ENCODE results near the gene PLD3.

DNA sequence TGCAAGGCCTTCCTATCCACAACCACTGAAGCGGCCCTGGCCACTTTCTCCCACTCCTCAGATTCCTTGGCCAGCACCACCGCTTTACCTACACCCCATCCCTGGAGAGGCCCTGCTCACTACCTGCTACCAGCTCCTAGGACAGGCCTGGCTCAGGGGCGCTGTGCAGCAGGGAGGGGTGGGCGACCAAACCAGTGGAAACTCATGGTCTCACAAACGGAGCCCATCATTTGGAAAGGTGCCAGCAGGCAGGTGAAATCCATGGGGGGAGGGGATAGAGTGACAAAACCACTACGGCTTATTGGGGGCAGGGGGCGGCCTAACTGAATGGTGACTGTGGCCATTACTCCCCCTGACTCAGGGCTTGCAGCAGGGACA is 27.9 kb upstream of the PLD3 start:
- TF ChIP-seq, protein P1, sequence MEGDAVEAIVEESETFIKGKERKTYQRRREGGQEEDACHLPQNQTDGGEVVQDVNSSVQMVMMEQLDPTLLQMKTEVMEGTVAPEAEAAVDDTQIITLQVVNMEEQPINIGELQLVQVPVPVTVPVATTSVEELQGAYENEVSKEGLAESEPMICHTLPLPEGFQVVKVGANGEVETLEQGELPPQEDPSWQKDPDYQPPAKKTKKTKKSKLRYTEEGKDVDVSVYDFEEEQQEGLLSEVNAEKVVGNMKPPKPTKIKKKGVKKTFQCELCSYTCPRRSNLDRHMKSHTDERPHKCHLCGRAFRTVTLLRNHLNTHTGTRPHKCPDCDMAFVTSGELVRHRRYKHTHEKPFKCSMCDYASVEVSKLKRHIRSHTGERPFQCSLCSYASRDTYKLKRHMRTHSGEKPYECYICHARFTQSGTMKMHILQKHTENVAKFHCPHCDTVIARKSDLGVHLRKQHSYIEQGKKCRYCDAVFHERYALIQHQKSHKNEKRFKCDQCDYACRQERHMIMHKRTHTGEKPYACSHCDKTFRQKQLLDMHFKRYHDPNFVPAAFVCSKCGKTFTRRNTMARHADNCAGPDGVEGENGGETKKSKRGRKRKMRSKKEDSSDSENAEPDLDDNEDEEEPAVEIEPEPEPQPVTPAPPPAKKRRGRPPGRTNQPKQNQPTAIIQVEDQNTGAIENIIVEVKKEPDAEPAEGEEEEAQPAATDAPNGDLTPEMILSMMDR (conservative IDR thresholded peaks at IDR 0.05; ENCODE audit: low read length), result no peak
- no peak for TF ChIP-seq EZH2phosphoT487 (IDR thresholded peaks at IDR 0.05; ENCODE audit: borderline replicate concordance, low read depth, low read length)
